IMR-90 (cell line): ENCODE measurements around the gene TAF10. TPM values are rescaled to one million over a fixed set of nuclear protein-coding genes. Genes with fewer than 3 reads are reported as not detected.

Experiments used
- ATAC-seq: fragments of 200-7000 bp; cut with Tn5 transposase; 2 replicates; pipeline ENCODE4 v1.9.1; 2020; ENCODE audit warnings: low read depth, mild to moderate bottlenecking, moderate library complexity
- BruUV-seq: library from RNA; stranded (reverse); fragments of 400-500 nt; replicated peaks from 2 replicates; lab custom pipeline; 2021; lab: Mats Ljungman, UMichigan
- CTCF ChIA-PET: fragments of 300-600 bp; formaldehyde crosslinking; extraction: SDS; loops from one replicate; lab custom pipeline; 2021; ENCODE audit warnings: antibody characterized with exemption; lab: Yijun Ruan, JAX
- POLR2A ChIA-PET: fragments of 300-600 bp; sonication (Branson Sonifier 250); formaldehyde crosslinking; loops from one replicate; lab custom pipeline; 2022; ENCODE audit warnings: antibody characterized with exemption; ENCODE audit not compliant: unreplicated experiment; lab: Charles Lee
- DNase-seq: peaks from one replicate; pipeline ENCODE4 v3.0.0; 2013
- H2AFZ ChIP-seq: replicated peaks from 2 replicates; pipeline ENCODE3; 2013; ENCODE audit warnings: low read length, mild to moderate bottlenecking; ENCODE audit not compliant: poor library complexity
- H2AK5ac ChIP-seq: 2 replicates; pipeline ENCODE4 v1.6.1; 2013; ENCODE audit warnings: low read depth, low read length, inconsistent platforms
- H2AK9ac ChIP-seq: replicated peaks from 2 replicates; pipeline ENCODE3; 2013; ENCODE audit warnings: mild to moderate bottlenecking, low read depth, low read length, moderate library complexity; ENCODE audit not compliant: poor library complexity
- H2BK120ac ChIP-seq: 2 replicates; pipeline ENCODE4 v1.6.1; 2013; ENCODE audit warnings: low read depth, low read length, inconsistent platforms
- H2BK15ac ChIP-seq: 3 replicates; pipeline ENCODE4 v1.6.1; 2013; ENCODE audit warnings: low read depth, low read length, inconsistent platforms
- H2BK20ac ChIP-seq: 2 replicates; pipeline ENCODE4 v1.6.1; 2013; ENCODE audit warnings: low read depth, mild to moderate bottlenecking, inconsistent platforms, low read length, moderate library complexity
- H2BK5ac ChIP-seq: 2 replicates; pipeline ENCODE4 v1.6.1; 2013; ENCODE audit warnings: mild to moderate bottlenecking, low read depth, low read length, inconsistent platforms; ENCODE audit not compliant: poor library complexity, severe bottlenecking
- H3K14ac ChIP-seq: replicated peaks from 2 replicates; pipeline ENCODE4 v1.6.1; 2013; ENCODE audit warnings: low read depth, low read length, inconsistent platforms
- H3K18ac ChIP-seq: 2 replicates; pipeline ENCODE4 v1.6.1; 2013; ENCODE audit warnings: low read depth, low read length, control low read depth
- H3K23ac ChIP-seq: 2 replicates; pipeline ENCODE4 v1.6.1; 2013; ENCODE audit warnings: low read depth, low read length, inconsistent platforms
- H3K27ac ChIP-seq: 2 replicates; pipeline ENCODE4 v1.5.1; 2013; ENCODE audit warnings: mild to moderate bottlenecking, control low read depth, low read length; ENCODE audit not compliant: insufficient read depth
- H3K27me3 ChIP-seq: 2 replicates; pipeline ENCODE4 v1.6.1; 2013; ENCODE audit warnings: low read length; ENCODE audit not compliant: control insufficient read depth, insufficient read depth
- H3K36me3 ChIP-seq: 2 replicates; pipeline ENCODE4 v1.6.1; 2013; ENCODE audit warnings: low read length, mixed read lengths; ENCODE audit not compliant: control insufficient read depth, insufficient read depth
- H3K4ac ChIP-seq: 2 replicates; pipeline ENCODE4 v1.6.1; 2013; ENCODE audit warnings: low read depth, low read length, inconsistent platforms
- H3K4me1 ChIP-seq: 2 replicates; pipeline ENCODE4 v1.6.1; 2013; ENCODE audit warnings: low read length, mixed read lengths; ENCODE audit not compliant: control insufficient read depth, insufficient read depth
- H3K4me2 ChIP-seq: 2 replicates; pipeline ENCODE4 v1.6.1; 2013; ENCODE audit warnings: low read depth, mild to moderate bottlenecking, control low read depth, low read length, moderate library complexity
- H3K4me3 ChIP-seq: 2 replicates; pipeline ENCODE4 v1.5.1; 2013; ENCODE audit warnings: low read depth, mild to moderate bottlenecking, control low read depth, low read length, moderate library complexity; ENCODE audit not compliant: insufficient read depth
- H3K56ac ChIP-seq: 2 replicates; pipeline ENCODE4 v1.6.1; 2013; ENCODE audit warnings: low read length, inconsistent platforms; ENCODE audit not compliant: insufficient read depth; ENCODE audit errors: extremely low read depth
- H3K79me1 ChIP-seq, 2 experiments: 2 replicates each; pipeline ENCODE4 v1.6.1; 2013; ENCODE audit warnings: low read length in 2 of 2, inconsistent platforms in 1 of 2, low read depth in 1 of 2
- H3K9ac ChIP-seq: 2 replicates; pipeline ENCODE4 v1.6.1; 2013; ENCODE audit warnings: low read depth, low read length, control low read depth
- H3K9me1 ChIP-seq: 2 replicates; pipeline ENCODE4 v1.6.1; 2013; ENCODE audit warnings: low read length, inconsistent platforms; ENCODE audit not compliant: insufficient read depth
- H3K9me3 ChIP-seq: 2 replicates; pipeline ENCODE4 v1.6.1; 2013; ENCODE audit warnings: low read length; ENCODE audit not compliant: control insufficient read depth, insufficient read depth
- H4K20me1 ChIP-seq: 2 replicates; pipeline ENCODE4 v1.6.1; 2013; ENCODE audit warnings: low read length, inconsistent platforms; ENCODE audit not compliant: insufficient read depth
- H4K5ac ChIP-seq: 2 replicates; pipeline ENCODE4 v1.6.1; 2013; ENCODE audit warnings: mild to moderate bottlenecking, low read depth, low read length, control low read depth
- H4K8ac ChIP-seq, 2 experiments: 2 replicates each; pipeline ENCODE4 v1.6.1; 2013; ENCODE audit warnings: low read depth in 2 of 2, low read length in 2 of 2, control low read depth in 1 of 2, inconsistent platforms in 1 of 2
- H4K91ac ChIP-seq: 2 replicates; pipeline ENCODE4 v1.6.1; 2013; ENCODE audit warnings: low read depth, low read length, inconsistent platforms; ENCODE audit not compliant: insufficient read depth
- BHLHE40 ChIP-seq: fragments of 150-350 bp; IDR thresholded peaks from 2 replicates; pipeline ENCODE4 v1.6.1; 2016; ENCODE audit warnings: mild to moderate bottlenecking, low read depth, low read length
- CEBPB ChIP-seq: IDR thresholded peaks from 2 replicates; pipeline ENCODE4 v1.6.1; 2012; ENCODE audit warnings: low read depth, low read length, improper control_type of control experiment
- FOS ChIP-seq: fragments of 150-350 bp; IDR thresholded peaks from 2 replicates; pipeline ENCODE4 v1.6.1; 2016; ENCODE audit warnings: low read depth, low read length
- MAZ ChIP-seq: IDR thresholded peaks from 2 replicates; pipeline ENCODE4 v1.6.1; 2012; ENCODE audit warnings: low read depth, mild to moderate bottlenecking, low read length, improper control_type of control experiment, moderate library complexity, borderline replicate concordance
- MXI1 ChIP-seq: IDR thresholded peaks from 2 replicates; pipeline ENCODE4 v1.6.1; 2012; ENCODE audit warnings: low read depth, mild to moderate bottlenecking, low read length, moderate library complexity, borderline replicate concordance
- POLR2A ChIP-seq: IDR thresholded peaks from 2 replicates; pipeline ENCODE4 v1.6.1; 2012; ENCODE audit warnings: mild to moderate bottlenecking, low read depth, low read length
- WGBS, 2 experiments: methylation state at CpG; one replicate each; pipeline versions ENCODE4 v1.1.5 to v1.1.7; 2013; ENCODE audit warnings: missing lambda C conversion rate in 2 of 2; ENCODE audit not compliant: insufficient read length in 1 of 2; ENCODE audit errors: extremely low coverage in 2 of 2; 5-methylcytosine and 5-hydroxymethylcytosine counted together
- dilution Hi-C: fragments of 300-500 bp; cut with HindIII; formaldehyde crosslinking; loops from one replicate; pipeline ENCODE4 v1.14.3; 2018; ENCODE audit warnings: low sequenced_read_pairs; ENCODE audit not compliant: unreplicated experiment
- in situ Hi-C: fragments of 300-500 bp; cut with MboI; formaldehyde crosslinking; loops from 3 replicates; pipeline ENCODE4 v1.14.3; 2019; ENCODE audit warnings: low sequenced_read_pairs, inconsistent platforms, mixed read lengths
- intact Hi-C: fragments of 100-400 bp; cut with micrococcal nuclease; formaldehyde crosslinking; loops from 2 replicates; pipeline ENCODE4 v1.10.0; 2022
- polyA plus RNA-seq, 3 experiments: library from polyadenylated mRNA; depleted of rRNA; stranded (reverse); fragments of >200 nt; gene quantifications; 2 replicates each; pipeline ENCODE4 v1.2.3, GENCODE V29; 2012; ENCODE audit warnings: low replicate concordance in 1 of 3
- total RNA-seq: library from RNA; depleted of rRNA; stranded (reverse); fragments of >200 nt; gene quantifications from 2 replicates; pipeline ENCODE4 v1.2.3, GENCODE V29; 2012

Gene TAF10
- total and polyA plus RNA-seq, 2 of the 4 experiments (the other 2 are of a cell fraction): 18.6 to 132 TPM

DNA sequence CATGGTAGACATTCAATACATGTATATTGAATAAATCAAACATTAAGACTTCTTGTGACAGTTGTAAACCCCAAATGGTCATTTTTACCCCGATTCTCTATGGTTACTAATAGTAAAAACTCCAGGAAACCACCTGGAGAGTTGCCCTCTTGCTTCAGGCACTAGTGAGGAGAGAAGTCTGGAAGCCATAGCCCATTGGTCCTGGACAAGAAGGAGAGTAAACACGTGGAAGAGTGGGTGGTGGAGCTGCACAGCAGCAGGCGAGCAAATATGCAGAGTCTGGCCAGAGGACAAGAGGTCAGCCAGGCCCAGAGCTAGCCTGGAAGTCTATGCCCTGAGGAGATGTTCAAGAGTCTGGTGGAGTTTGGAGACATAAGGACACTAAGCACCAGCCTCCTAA lies 25.9 kb upstream of the TAF10 start:
- BruUV-seq: no TSS peak
- no peaks in the 10 kb centered on the region for H3K9me3 ChIP-seq
- H3K36me3 ChIP-seq: peaks cover 31% of the 10 kb centered on the region
- intact Hi-C loops (no loop called here), in situ Hi-C loops (no loop called here), dilution Hi-C loops (no loop called here)
- H3K4me2 ChIP-seq: no peak overlapping the region
- H4K5ac ChIP-seq: no peak overlapping the region
- H3K56ac ChIP-seq: no peak overlapping the region
- no peak overlapping the region for H2BK15ac ChIP-seq
- no peak overlapping the region for H3K9ac ChIP-seq
- ATAC-seq (peak; percentile 94), DNase-seq (peak; percentile 85)
- H3K14ac ChIP-seq: no peak overlapping the region
- peaks cover 10% of the 10 kb centered on the region for H3K4me1 ChIP-seq
- H4K20me1 ChIP-seq: peaks cover 4% of the 10 kb centered on the region; the same call in 1 of the 2 replicates
- no CpG with 5 or more reads among the region's 3 CpGs for WGBS, 2 experiments
- no peaks in the 10 kb centered on the region; a peak in 1 of 4 replicates for H3K79me1 ChIP-seq
- H2BK120ac ChIP-seq: no peak overlapping the region
- no peak for TF ChIP-seq FOS
- peak; percentile 61; the same call in 1 of the 2 replicates for TF ChIP-seq MXI1
- TF ChIP-seq POLR2A: no peak
- TF ChIP-seq MAZ: no peak
- TF ChIP-seq CEBPB: no peak
- peak; percentile 21; the same call in 1 of the 2 replicates for TF ChIP-seq BHLHE40
- no peak overlapping the region for H3K27ac ChIP-seq
- H3K18ac ChIP-seq: no peak overlapping the region
- no peak overlapping the region for H4K91ac ChIP-seq
- no peak overlapping the region for H4K8ac ChIP-seq
- no peak overlapping the region for H2BK5ac ChIP-seq
- no peak overlapping the region for H3K23ac ChIP-seq
- H2AK9ac ChIP-seq: peak overlapping the region; percentile 19
- no peak overlapping the region for H2AFZ ChIP-seq
- no peak overlapping the region for H3K4ac ChIP-seq
- H2BK20ac ChIP-seq: no peak overlapping the region
- no peak overlapping the region for H2AK5ac ChIP-seq
- CTCF ChIA-PET: interaction anchor here (1.1 kb wide), 1 partner anchor 45 kb away, joined by 3 read pairs; the partner anchor contains the start of gene MRPL17
- H3K27me3 ChIP-seq: no peaks in the 10 kb centered on the region
- POLR2A ChIA-PET: no interaction called here
- no peaks in the 10 kb centered on the region; the same call in 1 of the 2 replicates for H3K9me1 ChIP-seq
- no peak overlapping the region for H3K4me3 ChIP-seq
